ENCODE data around the gene KAZN.

Gene KAZN

GRCh38 chr1:15157524-15158399 is 559.3 kb downstream of the KAZN start:
- no peak for DNase-seq

- DNase-seq = no peak
Measured at GRCh38 chr1:15158506-15159165, 560.2 kb downstream of the KAZN start.

GRCh38 chr1:15159166-15159555 is 560.7 kb downstream of the KAZN start:
- no peak for DNase-seq

- no peak for DNase-seq
Measured at GRCh38 chr1:15160626-15161025, 562.1 kb downstream of the KAZN start.

GRCh38 chr1:15167386-15167785 is 568.9 kb downstream of the KAZN start:
- DNase-seq = no peak

Data from NCI-H1092 (cell line).